ENCODE measurements around the gene FAM83D.

FAM83D gene

GRCh38 chr20:38888059-38888831, 38.0 kb upstream of the FAM83D start:
- H3K27me3 ChIP-seq (replicated peaks; ENCODE audit: insufficient read depth, low read length): no peaks in the 10 kb centered on the region
- peaks cover 36% of the 10 kb centered on the region for H3K4me1 ChIP-seq (ENCODE audit: low read length)
- DNase-seq: no peak
- no peaks in the 10 kb centered on the region for H3K9me3 ChIP-seq (replicated peaks; ENCODE audit: insufficient read depth, low read length)
- no peak overlapping the region for H3K4me3 ChIP-seq (ENCODE audit: low read length)
- no peaks in the 10 kb centered on the region for H4K20me1 ChIP-seq (ENCODE audit: insufficient read depth, low read length)
- H3F3A ChIP-seq (ENCODE audit: insufficient read depth, low read length): peaks cover 41% of the 10 kb centered on the region
- H3K79me2 ChIP-seq (ENCODE audit: low read length): peaks cover 76% of the 10 kb centered on the region
- H3K9me2 ChIP-seq (replicated peaks; ENCODE audit: insufficient read depth, low read length): no peaks in the 10 kb centered on the region
- no peak for TF ChIP-seq EZH2phosphoT487 (IDR thresholded peaks at IDR 0.05; ENCODE audit: low read length)
- TF ChIP-seq EZH2 (optimal IDR thresholded peaks at IDR 0.05; ENCODE audit: low read depth, low read length): no peak
- TF ChIP-seq CTCF (IDR thresholded peaks at IDR 0.05; ENCODE audit: low read length): no peak
- no peak overlapping the region for H2AFZ ChIP-seq (ENCODE audit: low read length)
- H3K36me3 ChIP-seq (replicated peaks; ENCODE audit: insufficient read depth, low read length): no peaks in the 10 kb centered on the region
- no peak overlapping the region for H3K27ac ChIP-seq (ENCODE audit: low read length)
- H3K4me2 ChIP-seq (ENCODE audit: low read depth, low read length): no peak overlapping the region
- no peak overlapping the region for H3K9ac ChIP-seq (ENCODE audit: low read length)

GRCh38 chr20:38889050-38889449, 37.2 kb upstream of the FAM83D start:
- Histone ChIP-seq H3K4me3 (ENCODE audit: low read length) (no peak overlapping the region), H3K9me2 (replicated peaks; ENCODE audit: insufficient read depth, low read length) (no peaks in the 10 kb centered on the region), H3K9me3 (replicated peaks; ENCODE audit: insufficient read depth, low read length) (no peaks in the 10 kb centered on the region), H4K20me1 (ENCODE audit: insufficient read depth, low read length) (no peaks in the 10 kb centered on the region), H3K4me2 (ENCODE audit: low read depth, low read length) (no peak overlapping the region), H3K4me1 (ENCODE audit: low read length) (peaks cover 41% of the 10 kb centered on the region), H3K27ac (ENCODE audit: low read length) (peak overlapping the region; percentile 6; the same call in 1 of the 2 replicates), H3K36me3 (replicated peaks; ENCODE audit: insufficient read depth, low read length) (no peaks in the 10 kb centered on the region), H3F3A (ENCODE audit: insufficient read depth, low read length) (peaks cover 46% of the 10 kb centered on the region), H3K79me2 (ENCODE audit: low read length) (peaks cover 68% of the 10 kb centered on the region), H3K27me3 (replicated peaks; ENCODE audit: insufficient read depth, low read length) (no peaks in the 10 kb centered on the region), H3K9ac (ENCODE audit: low read length) (no peak overlapping the region), H2AFZ (ENCODE audit: low read length) (no peak overlapping the region)
- DNase-seq: no peak
- TF ChIP-seq EZH2phosphoT487 (IDR thresholded peaks at IDR 0.05; ENCODE audit: low read length): no peak
- TF ChIP-seq CTCF (IDR thresholded peaks at IDR 0.05; ENCODE audit: low read length): no peak
- no peak for TF ChIP-seq EZH2 (optimal IDR thresholded peaks at IDR 0.05; ENCODE audit: low read depth, low read length)

GRCh38 chr20:38889792-38890496, 36.3 kb upstream of the FAM83D start:
- H3K27ac ChIP-seq (ENCODE audit: low read length): peak overlapping the region; percentile 95; the same call in 1 of the 2 replicates
- H3K79me2 ChIP-seq (ENCODE audit: low read length): peaks cover 69% of the 10 kb centered on the region
- H3K36me3 ChIP-seq (replicated peaks; ENCODE audit: insufficient read depth, low read length): no peaks in the 10 kb centered on the region
- H2AFZ ChIP-seq (ENCODE audit: low read length): no peak overlapping the region
- no peak overlapping the region for H3K4me3 ChIP-seq (ENCODE audit: low read length)
- no peak overlapping the region for H3K4me2 ChIP-seq (ENCODE audit: low read depth, low read length)
- H3K9me3 ChIP-seq (replicated peaks; ENCODE audit: insufficient read depth, low read length): no peaks in the 10 kb centered on the region
- no peaks in the 10 kb centered on the region for H4K20me1 ChIP-seq (ENCODE audit: insufficient read depth, low read length)
- no peaks in the 10 kb centered on the region for H3K9me2 ChIP-seq (replicated peaks; ENCODE audit: insufficient read depth, low read length)
- peaks cover 46% of the 10 kb centered on the region for H3K4me1 ChIP-seq (ENCODE audit: low read length)
- peaks cover 46% of the 10 kb centered on the region for H3F3A ChIP-seq (ENCODE audit: insufficient read depth, low read length)
- no peak overlapping the region for H3K9ac ChIP-seq (ENCODE audit: low read length)
- TF ChIP-seq EZH2phosphoT487 (IDR thresholded peaks at IDR 0.05; ENCODE audit: low read length): no peak
- no peak for TF ChIP-seq CTCF (IDR thresholded peaks at IDR 0.05; ENCODE audit: low read length)
- TF ChIP-seq EZH2 (optimal IDR thresholded peaks at IDR 0.05; ENCODE audit: low read depth, low read length): no peak
- no peaks in the 10 kb centered on the region for H3K27me3 ChIP-seq (replicated peaks; ENCODE audit: insufficient read depth, low read length)
- no peak for DNase-seq
